Activated gamma-delta T cell (primary cell): ENCODE data around the gene ANKHD1.

Experiments
- DNase-seq: peaks from one replicate; lab custom pipeline; 2025; lab: John Stamatoyannopoulos, UW

ANKHD1 gene

DNA sequence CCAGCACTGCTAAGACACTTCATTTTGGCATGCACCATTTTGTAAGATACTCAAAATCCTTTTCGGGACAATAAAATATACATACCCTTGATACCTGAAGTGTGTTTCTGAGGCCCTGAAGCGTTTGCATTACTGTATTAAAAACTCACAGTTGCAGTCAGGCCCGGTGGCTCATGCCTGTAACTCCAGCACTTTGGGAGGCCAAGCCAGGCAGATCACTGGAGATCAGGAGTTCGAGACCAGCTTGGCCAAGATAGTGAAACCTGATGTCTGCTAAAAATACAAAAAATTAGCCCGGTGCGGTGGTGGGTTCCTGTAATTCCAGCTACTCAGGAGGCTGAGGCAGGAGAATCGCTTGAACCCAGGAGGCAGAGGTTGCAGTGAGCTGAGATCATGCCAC, 143.4 kb downstream of the ANKHD1 start:
- no peak for DNase-seq

DNA sequence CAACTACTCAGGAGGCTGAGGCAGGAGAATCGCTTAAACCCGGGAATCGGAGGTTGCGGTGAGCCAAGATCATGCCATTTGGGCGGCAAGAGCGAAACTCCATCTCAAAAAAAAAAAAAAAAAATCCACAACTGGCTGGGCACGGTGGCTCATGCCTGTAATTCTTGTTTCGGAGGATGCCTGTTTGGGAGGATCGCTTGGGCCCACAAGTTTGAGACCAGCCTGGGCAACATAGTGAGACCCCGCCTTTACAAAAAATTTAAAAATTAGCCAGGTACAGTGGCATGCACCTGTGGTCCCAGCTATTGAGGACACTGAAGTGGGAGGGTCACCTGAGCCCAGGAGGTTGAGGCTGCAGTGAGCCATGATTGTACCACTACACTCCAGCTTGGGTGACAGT, 144.0 kb downstream of the ANKHD1 start:
- no peak for DNase-seq

DNA sequence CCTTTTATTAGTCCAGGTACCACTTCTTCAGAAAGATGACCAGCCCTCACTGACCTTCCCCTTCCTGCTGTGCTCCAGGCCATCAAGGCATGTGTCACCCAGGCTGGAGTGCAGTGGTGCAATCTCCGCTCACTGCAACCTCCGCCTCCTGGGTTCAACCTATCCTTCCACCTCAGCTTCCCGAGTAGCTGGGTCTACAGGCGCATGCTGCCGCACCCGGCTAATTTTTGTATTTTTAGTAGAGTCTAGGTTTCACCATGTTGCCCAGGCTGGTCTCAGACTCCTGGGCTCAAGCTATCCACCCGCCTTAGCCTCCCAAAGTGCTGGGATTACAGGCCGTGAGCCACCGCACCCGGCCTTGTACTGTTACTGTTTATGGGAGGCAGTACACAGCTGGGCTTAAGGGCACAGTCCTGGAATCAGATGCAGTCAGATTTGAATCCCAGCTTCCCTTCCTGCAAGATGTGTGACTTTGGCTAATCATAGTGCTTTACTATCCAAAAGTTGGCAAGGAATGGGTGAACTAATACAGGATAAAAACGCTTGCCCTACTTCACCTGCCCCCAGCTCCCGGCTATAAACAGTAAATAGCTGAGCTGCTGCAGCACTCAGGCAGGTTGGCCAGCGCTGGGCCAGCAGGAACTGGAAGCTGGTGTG, 145.3 kb downstream of the ANKHD1 start:
- DNase-seq: no peak

DNA sequence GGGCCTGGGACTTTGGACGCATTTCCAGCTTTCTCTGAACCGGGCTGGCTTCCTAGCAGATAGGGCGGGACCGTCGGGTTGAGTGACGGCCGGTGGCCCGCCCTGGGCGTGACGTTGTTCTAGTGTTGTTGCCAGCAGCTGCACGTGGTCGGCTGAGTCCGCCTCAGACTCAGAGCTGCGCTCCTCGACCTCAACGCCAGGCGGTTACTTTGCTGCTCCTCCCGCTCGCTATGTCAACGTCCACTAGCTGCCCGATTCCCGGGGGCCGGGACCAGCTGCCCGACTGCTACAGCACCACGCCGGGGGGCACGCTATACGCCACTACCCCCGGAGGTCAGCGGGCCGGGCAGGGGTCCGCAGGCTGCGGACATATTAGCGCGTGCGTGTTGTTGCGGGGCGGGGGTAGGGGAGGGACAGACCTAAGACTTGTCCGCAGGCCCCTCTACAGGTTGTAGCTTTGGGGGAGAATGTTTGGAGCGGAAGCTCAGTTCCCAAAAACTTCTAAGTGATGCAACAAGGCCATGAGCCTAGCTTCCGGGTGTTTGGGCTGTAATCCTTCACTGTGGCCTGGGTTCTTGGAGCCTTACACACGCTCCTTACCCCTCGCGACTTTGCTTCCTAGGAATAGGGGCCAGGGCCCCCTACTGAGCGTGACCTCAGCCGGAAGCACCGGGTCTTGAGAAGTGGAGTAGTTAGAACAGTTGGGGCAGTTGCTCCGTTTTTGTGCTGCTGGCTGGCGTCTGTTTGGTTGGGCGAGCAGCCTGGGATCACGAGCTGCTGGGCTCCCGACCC, 146.1 kb downstream of the ANKHD1 start, which contains the start of gene EIF4EBP3:
TSS of gene EIF4EBP3 (plus strand) at position 155 of the 792 bp plus-strand sequence. CDS start at position 231, 76 bp downstream.
- DNase-seq: peak; percentile 65

DNA sequence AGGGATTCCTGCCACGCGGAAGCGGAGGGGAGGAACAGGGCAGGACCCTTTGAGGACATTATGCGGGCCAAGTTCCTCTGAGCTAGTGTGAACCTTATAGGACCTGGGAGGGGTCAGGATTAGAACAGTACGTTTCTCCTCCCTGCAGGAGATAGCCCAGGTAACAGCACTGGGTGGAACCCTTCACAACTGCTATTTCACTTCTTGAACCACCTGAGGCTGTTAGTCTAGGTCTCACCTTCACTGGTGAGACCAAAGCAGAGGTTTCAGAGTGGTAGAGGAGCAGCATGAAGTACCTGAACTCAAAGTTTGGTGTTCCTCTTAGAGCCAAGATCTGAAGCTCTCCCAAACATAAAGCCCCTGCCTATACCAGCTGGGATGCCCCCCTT, 146.7 kb downstream of the ANKHD1 start:
- no peak for DNase-seq

DNA sequence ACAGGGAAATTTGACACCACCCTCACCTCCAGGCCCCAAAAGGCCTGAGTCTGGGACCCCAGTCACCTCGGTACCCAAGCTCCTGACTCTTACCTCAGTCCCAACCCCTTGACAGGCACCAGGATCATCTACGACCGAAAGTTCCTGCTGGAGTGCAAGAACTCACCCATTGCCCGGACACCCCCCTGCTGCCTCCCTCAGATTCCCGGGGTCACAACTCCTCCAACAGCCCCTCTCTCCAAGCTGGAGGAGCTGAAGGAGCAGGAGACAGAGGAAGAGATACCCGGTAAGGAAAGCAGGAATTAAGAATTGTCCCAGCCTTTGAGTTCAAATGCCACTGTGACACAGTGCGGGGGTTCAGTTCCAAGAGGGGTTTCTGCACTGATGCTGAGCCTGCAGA, 147.2 kb downstream of the ANKHD1 start:
- no peak for DNase-seq

DNA sequence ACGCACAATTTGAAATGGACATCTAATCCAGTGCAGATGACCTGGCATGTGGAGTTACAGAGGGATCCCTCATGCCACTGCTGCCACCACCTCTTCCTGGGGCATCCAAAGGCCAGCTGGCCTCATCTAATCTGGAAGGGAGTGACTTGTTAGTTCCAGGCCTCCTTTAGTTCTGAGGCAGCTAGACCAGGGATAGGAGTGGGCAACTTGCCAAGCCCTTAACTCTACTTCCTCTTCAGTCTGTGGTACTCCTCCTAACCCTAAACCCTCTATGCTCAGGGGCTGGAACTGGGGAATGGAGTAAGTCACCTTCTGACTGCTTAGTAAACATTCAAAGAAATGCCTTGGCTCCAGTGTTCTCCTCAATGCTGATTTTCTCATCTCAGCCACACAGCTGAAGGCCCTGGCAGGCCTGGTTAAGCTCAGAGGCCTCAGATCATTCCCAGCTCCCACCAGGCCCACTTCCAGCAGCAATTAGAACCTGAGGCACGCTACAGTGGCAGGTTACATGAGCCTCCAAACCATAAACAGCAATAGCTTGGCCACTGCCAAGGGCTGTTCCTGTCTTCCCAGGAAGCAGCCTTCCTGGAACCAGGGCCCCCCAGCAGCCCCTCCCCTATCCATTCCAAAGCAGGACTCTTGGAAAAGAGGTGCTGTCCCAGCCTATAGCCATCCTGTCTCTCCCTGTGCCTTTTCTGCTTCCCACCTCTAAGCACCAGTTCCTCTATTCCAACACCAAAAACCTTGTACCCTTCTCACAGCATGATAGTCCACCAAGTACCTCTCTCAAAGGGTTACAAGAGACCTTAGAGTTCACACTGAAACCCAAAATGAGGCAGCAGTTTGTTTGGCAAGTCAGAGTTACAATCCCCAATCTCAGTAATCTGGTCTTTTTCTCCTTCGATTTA, 147.9 kb downstream of the ANKHD1 start:
- no peak for DNase-seq

DNA sequence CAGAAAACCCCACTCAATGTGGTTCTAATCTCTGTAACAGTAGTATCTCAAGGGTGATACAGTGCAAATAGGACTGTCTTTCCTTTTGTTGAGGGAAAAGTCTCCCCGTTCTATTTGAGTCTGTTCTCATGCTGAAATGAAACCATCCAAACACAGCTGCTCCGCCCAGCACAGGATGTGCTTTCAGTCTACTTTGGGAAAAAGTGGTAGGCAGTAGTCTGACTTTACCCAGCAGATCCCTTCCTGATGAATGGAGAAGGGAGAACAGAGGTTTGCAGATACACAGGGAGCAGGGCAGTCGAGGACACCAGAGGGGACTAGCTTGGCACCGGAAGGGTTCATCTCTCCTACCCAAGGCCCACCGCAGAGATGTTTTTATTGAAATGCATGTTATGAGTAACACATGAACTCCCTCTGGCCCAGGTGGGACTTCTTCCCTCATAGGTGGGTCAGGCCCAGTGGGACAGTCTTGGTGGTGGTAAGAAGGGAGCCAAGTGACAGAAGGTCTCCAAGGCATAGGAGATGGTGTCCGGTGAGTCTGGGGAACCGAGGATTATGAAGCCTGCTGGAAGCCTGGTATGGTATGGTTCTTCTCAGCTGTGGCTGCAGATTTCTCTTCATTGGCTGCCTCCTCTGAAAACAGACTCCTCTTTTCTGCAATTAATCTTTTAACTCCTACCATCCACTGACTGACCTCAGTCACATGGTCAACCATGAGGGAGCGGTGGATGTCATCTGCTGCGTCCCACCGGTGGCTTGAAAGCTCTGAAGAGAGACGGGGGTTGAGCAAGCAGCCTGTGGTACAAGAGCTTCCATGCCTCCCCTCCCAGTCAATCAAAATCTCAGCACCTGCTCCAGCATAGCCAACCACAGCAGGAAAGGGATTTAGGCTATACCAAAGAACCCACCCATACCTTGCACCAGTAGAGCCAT, 148.8 kb downstream of the ANKHD1 start:
- DNase-seq: no peak

DNA sequence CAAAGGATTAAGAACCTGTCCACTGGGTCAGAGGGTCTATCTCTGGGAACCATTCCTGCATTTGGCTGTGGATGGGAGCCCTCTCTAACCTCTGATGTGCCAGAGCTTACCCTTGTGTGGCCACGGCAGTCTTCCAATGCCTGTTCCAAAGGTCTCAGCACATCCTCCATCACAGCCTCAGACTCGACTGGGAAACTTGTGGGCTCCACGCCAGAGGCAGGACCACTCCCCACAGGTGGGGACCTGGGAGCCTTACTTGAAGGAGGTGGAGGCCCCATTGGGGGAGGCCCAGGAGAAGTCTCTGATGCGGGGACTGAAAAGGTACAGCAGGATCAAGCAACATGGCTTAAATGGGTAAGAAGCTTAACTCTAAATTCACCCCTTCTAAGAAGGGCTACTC, 150.2 kb downstream of the ANKHD1 start:
- no peak for DNase-seq

DNA sequence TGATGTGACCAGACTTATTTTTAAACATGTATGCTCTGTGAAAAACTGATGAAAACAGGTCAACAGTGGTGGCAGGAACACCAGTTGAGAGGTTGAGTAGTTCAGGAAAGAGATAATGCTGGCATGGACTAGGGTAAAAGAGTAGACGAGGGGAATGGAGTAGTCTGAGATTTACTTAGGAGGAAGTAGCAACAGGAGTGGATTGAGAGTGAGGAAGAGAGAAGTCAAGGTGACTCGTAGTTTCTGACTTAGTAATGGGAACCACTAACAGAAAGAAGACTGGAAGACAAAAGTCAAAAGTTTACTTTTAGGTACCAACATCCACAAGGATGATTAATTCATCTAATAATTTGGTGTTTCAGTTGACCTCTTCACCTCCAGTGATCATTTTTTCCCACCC, 152.0 kb downstream of the ANKHD1 start:
- DNase-seq: no peak

DNA sequence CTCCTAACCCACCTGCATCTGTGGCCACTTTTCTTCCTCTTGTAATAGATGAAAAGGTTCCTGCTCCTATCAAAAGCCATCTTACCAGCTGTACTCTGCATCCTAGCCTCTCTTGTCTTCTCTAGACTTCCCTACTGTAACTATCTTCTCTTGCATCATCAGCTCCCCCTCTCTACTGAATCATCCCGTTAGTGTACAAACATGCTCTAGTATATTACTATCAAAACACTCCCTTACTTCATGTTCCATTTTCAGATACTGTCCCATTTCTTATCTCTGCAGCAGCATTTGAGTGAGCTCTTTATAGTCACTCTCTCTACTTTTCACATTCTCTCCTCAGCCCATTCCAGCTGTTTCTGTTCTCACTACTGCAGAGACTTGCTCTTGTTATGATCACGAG, 152.8 kb downstream of the ANKHD1 start:
- no peak for DNase-seq

DNA sequence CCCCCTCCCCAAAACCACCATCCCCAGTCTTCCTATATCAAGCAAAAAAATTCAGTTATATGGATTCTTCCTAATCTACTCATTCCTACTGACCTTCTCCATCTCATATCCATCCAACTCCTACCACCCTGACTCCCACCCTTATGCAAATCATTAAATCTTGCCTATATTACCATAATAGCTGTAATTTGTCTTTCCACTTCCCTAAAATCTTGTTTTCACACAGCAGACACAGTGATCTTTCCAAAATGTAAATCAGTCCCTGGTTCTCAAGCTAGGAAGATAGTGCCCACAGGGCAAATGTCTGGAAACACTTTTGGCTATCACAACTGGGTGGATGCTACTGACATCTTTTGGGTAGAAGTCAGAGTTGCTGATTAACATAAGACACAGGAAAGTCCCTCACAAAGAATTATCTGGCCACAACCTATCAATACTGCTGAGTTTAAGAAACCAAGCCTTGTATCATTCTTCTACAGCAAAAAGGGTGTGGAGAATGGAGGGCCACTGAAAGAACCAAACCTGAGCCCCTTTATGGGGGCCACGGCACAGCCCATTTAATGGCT, 154.2 kb downstream of the ANKHD1 start:
- DNase-seq: no peak

DNA sequence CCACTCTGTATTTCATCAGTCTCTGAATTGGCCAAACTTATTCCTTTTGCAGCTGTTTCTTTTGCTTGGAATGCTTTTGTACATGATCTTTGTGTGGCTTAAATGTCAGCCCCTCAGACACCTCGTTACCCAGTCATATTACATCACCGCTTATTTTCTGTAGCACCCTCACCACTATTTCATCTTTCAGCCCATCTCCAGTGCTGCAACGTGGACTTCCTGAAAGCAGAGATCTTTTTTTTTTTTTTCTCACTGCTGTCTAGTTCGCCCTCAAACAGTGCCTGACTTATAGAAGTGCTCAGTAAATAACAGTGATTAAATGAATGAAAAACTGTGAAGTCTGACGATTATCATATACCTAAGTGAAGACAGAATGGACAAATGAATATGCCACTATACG, 154.8 kb downstream of the ANKHD1 start:
- no peak for DNase-seq

DNA sequence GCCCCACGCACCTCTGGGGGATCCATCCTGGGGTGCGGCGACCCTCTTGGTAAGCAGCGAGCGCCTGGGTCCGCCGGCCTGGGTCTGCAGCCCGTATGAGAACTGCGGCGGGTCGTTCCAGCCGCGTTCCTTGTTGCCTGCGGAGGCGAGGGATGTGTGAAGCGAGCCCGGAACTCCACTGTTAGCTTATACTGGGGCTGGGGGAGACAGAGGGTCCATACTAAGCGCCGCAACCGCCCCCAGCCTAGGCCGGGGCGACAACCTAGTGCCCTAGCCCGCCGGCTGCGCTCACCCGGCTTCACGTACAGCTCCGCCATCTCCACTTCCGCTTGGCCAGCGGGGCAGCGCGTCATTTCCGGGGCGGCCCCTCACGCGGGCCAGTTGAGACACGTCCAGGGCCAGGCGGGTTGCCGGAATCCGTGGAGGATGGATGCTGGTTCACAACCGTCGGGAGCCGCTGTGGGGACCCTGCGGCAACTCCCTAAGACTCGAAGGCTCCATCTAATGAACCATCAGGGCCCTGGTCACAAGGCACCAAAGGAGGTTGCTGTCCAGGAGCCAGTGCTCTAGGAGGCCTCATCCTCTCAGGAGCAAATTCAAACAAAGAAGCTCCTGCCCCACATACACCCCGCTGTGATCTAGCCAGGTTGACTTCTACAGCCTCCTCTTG, 155.6 kb downstream of the ANKHD1 start, which contains the start of gene SRA1:
TSS of gene SRA1 (minus strand) at position 338 of the 670 bp plus-strand sequence. CDS start at position 317, 21 bp downstream.
- DNase-seq: peak; percentile 83

DNA sequence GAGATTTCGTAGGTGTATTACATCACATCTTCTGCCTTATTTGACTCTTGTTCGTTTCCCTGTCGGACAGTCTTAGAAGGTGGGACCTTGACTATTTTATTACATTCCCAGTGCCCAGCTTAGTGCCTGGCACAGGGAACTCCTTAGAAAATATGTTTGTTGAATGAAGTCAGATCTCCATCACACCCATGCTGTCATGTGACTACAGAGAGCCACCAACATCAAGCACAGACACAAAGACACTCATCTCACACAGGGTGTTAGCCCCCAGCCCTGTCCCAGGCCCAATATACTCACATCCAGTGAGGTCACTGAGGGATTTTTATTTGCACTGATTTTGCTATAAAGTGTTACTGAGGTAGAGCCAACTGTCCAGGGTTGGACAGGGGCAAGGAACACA, 156.3 kb downstream of the ANKHD1 start:
- DNase-seq: no peak

DNA sequence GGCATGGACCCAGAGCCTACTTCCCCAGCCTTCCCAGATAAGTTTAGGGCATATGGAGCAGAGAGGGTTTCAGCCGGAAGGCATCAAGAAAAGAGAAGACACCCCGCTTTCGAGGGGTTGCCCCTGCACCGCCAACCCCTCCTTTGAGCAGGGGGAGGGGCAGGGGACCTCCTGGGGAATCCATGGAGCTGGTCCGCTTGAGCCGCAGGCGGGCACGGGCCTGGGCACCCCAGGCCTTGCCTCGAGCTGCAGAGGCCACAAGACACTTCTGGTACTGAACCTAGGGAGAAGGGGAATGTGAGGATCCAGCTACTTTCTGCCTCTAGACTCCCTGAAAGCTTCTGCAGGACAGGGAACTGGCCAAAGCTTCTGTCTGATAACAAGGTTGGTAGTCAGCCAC, 156.9 kb downstream of the ANKHD1 start:
- no peak for DNase-seq

DNA sequence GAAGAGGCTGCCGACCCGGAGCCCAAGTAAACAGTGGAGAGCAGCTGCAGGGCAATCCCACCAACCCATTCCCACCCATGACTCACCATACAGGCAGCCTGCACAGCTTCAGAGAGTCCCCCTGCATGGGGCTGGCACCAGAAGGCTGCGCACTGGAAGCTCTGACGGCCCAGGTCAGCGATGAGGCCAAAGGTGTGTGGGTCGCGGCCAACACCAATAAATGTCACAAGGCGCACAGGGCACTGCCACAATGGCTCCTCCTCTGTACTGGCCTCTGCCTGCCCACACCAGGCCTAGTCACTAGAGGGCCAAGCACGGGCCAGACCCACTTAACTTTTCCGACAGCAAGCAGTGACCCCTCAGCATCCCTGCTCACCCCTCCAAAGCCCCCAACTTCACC, 158.6 kb downstream of the ANKHD1 start:
- DNase-seq: no peak

DNA sequence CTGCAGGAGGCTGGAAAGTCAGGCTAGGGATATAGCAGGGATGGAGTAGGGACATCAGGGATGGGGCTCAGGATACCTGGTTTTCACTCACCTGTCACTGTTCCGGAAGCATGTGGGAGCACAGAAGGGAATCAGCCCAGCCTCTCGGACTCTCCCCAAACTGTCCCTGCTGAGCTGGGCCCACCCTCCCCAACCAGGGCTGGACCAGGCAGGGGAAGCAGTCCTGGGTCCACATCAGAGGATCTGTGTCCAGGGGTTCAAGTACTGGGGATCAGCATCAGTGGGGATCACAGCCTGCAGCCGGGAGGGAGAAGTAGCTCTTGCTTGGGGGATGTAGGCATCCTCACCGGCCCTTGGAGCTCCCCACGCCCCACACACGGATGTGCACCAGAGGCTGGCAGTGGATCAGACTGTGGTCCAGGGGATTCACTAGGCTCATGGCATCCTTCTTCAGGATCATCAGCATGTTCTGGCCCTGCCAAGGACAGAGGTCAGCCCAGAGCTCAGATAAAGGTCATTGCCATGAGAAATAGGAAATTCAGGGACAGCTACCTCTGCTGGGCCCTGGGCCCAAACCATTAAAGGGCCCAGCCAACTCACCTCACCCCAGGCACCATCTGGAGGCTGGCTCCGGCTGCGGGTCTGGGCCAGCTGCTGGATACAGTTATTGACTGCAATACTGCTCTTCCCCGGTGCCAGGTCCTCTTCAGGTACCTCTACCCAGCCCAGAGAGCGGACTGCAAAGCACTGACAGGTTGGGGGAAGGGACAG, 160.3 kb downstream of the ANKHD1 start:
- no peak for DNase-seq

DNA sequence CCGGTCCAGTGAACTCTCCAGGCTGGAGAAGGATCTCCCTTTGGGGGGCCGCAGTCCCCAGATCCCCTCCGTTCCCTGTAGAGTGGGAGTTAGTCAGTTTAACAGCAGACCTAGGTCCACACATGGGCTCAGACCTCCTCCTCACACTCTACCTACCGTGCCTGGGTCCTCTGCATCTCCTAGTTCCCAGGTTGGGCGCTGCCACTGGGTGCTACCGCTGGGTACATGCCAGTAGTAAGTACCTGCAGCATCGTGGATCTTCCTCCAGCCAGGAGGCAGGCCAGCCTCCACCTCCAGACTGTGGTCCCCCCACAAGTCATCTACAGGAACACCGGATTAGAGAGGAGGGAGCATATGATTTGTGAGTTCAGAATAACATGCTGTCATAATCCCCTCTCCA, 162.0 kb downstream of the ANKHD1 start:
- DNase-seq: no peak
